Inflammatory macrophage treated with lipopolysaccharide for 4 hours (primary cell): ENCODE results near the gene NPHS1.

Experiments used
- DNase-seq: peaks from one replicate; pipeline ENCODE4 v3.0.0-alpha.2; 2020

NPHS1 gene

GRCh38 chr19:35872180-35872579, 19.9 kb upstream of the NPHS1 start:
- no peak for DNase-seq

- no peak for DNase-seq
These were observed 19.3 kb upstream of the NPHS1 start for GRCh38 chr19:35871611-35872010.

- DNase-seq = no peak
These were observed 18.5 kb upstream of the NPHS1 start for GRCh38 chr19:35870798-35871197.

DNA sequence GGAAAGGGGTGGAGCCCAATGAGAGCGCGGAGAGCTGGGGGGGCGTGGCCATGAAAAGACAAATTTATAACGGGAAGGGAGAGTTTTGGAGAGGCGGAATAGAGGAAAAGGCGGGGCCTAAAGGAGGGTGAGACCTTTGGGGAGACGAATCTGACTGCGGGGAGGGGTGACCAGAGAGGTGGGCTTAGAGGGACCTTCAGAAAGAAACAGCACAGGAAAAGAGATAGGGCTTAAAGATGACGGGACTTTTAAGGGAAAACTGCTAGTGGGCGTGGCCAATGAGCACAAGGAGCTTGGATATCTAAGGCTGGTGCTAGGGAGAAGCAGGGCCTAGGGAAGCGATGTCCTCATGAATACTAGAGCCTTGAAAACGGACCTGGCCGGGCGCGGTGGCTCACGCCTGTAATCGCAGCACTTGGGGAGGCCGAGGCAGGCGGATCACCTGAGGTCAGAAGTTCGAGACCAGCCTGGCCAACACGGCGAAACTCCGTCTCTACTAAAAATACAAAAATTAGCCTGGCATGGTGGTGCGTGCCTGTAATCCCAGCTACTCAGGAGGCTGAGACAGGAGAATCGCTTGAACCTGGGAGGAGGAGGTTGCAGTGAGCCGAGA, 17.9 kb upstream of the NPHS1 start:
- peak; percentile 69 for DNase-seq

- peak; percentile 79 for DNase-seq
These were observed 17.2 kb upstream of the NPHS1 start for GRCh38 chr19:35869327-35870123.

DNA sequence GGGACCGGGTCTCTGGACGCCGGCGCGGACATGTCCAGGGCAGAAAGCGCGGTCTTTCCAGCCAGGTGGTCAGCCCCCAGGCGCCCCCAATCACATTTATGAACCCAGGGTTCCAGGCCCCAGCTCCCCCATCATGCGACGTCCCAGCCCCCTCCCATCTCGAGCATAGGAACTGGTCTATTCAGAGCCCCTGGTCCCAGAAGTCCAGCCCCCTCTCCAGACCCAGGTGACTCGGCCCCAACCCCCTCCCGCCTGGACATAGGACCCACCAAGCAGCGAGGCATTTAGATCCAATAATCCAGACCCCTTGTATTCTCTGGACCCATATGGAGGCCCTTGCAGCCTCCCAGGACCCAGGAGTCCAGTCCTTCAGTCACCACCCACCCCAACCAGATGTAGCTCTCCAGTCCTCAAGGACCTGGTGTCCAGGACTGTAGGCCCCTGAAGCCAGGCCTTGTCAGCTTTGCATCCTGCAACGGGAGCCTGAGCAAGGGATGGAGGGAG, 16.6 kb upstream of the NPHS1 start:
- no peak for DNase-seq

DNA sequence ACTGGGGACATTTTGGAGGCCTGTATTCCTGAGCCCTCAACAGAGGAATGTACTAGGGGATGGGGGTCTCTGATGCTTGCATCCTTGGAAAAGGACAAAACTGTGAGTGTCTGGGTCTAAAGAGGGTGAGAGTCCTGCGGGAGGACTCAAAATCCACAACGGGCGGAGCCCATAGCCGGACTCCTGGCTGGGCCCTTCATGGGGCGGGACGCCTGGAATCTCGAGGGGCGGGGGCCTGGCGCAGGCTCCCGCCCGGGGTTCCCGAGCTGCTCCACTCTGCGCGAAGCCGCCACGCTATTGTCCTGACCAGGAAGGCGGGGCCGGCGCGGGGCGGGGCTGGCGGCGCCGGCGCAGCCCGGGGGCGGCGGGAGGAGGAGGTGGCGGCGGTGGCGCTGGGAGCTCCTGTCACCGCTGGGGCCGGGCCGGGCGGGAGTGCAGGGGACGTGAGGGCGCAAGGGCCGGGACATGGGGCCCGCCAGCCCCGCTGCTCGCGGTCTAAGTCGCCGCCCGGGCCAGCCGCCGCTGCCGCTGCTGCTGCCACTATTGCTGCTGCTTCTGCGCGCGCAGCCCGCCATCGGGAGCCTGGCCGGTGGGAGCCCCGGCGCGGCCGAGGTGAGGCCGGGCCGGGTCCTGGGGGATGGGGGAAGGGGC, 16.0 kb upstream of the NPHS1 start, which contains the start of gene APLP1:
Gene APLP1 (plus strand): TSS at position 403 of the 651 bp plus-strand sequence. CDS start 63 bp downstream, at position 466.
- DNase-seq = peak; percentile 41

DNA sequence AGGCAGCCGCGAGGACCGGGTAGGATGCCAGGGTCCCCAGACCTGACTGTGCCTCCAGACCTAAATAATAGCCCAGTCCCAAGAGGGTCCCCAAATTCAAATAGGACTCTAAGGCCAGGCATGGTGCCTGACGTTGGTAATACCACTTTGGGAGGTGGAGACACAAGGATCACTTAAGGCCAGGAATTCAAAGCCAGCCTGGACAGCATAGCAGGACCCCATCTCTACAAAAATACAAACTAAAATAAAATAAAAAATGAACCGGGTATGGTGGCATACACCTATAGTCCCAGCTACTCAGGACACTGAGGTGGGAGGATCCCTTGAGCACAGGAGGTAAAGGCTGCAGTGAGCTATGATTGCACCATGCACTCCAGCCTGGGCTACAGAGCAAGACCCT, 10.7 kb upstream of the NPHS1 start:
- no peak for DNase-seq

- DNase-seq = no peak
These were observed 10.2 kb upstream of the NPHS1 start for GRCh38 chr19:35862528-35862927.

- DNase-seq = no peak
These were observed 9.4 kb upstream of the NPHS1 start for GRCh38 chr19:35861640-35862160.

GRCh38 chr19:35860818-35861639, 8.7 kb upstream of the NPHS1 start:
- no peak for DNase-seq

GRCh38 chr19:35860436-35860817, 8.1 kb upstream of the NPHS1 start:
- DNase-seq = no peak

DNA sequence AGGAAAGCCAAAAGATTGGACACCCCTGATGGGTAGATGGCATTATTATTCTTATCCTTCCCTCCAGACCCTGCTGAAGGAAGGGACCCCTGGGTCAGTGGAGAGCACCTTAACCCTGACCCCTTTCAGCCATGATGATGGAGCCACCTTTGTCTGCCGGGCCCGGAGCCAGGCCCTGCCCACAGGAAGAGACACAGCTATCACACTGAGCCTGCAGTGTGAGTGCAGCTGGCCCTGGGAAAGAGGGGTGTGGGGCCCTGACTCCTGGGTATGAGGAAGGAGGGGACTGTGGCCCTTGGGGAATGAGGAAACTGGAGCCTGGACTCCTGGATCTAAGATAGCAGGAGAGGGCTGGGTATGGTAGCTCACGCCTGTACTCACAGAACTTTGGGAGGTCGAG, 7.1 kb upstream of the NPHS1 start:
- no peak for DNase-seq

- DNase-seq = no peak
These were observed 6.0 kb upstream of the NPHS1 start for GRCh38 chr19:35858311-35858710.

GRCh38 chr19:35856546-35857149, 4.3 kb upstream of the NPHS1 start, which contains the start of gene KIRREL2:
KIRREL2 (plus strand) TSS chr19:35856911; CDS start chr19:35857120, 209 bp downstream.
- no peak for DNase-seq

DNA sequence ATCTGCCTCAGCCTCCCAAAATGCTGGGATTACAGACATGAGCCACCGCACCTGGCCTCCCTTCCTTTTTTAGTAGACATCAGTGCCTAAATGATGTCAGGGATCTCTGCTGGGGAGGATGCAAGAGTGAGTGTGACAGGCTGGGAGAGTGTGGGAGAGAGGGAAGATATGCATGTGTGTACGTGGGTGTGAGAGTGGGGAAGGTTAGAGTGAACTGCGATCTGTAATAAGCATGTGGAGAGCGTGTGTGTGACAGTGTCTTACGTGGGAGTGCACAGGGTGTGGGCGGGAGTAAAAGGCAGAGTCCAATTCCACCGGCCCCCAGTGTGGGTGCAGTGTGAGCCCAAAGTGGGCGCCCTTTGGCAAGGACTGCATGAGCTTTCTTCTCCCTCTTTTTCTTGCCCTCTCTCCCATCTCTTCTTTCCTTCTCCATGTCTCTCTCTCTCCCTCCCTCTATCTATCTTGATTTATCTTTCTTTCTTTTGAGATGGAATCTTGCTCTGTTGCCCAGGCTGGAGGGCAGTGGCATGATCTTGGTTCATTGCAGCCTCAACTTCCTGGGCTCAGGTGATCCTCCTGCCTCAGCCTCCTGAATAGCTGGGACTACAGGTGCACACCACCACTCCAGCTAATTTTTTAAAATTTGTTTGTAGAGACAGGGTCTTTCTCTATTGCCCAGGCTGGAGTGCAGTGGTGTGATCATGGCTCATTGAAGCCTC, 893 bp upstream of the NPHS1 start:
- DNase-seq = no peak

GRCh38 chr19:35851213-35852028, 883 bp downstream of the NPHS1 start:
- DNase-seq = no peak

DNA sequence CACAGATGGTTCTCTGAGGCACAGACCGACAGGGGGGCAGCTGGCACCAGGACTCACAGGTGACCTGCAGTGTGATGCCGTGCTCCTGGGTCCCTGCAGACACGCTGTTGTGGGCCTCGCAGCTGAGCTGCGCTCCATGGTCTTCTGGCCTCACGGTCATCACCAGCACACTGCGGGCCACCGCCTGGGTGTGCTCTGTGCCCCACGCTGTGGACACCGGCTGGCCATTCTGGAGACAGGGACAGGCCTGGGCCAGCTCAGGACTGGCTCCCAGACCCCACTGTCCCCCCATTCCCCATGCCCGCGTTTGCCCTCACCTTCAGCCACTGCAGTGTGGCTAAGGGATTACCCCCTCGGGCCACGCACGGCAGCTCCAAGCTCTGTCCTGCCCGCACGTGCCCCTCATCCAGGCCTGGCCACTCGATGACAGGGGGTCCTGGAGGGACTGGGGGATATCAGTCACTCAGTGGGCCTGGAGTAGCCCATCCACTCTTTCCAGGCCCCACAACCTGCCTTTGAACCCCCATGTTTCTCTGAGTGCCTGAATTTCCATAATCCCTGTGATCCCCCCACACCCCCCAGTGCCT, 3.3 kb downstream of the NPHS1 start:
- DNase-seq = no peak

DNA sequence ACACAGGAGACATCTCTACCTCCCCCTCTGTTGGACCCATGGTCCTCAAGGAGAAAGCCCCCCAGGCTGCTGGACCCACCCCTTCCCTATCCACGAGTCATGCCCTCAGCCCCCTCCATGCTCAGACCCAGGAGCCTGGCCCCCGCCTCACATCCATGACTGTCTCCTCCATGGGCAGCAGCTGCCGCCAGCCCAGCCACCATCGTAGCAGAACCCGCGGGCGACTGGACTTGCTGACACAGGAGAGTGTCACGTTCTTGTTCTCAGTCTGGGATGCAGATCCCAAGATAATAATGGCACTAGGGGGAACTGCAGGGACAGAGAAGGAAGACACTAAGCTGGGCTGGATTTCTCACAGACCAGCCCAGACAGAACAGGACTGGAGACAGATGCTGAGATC, 3.8 kb downstream of the NPHS1 start:
- DNase-seq = no peak

DNA sequence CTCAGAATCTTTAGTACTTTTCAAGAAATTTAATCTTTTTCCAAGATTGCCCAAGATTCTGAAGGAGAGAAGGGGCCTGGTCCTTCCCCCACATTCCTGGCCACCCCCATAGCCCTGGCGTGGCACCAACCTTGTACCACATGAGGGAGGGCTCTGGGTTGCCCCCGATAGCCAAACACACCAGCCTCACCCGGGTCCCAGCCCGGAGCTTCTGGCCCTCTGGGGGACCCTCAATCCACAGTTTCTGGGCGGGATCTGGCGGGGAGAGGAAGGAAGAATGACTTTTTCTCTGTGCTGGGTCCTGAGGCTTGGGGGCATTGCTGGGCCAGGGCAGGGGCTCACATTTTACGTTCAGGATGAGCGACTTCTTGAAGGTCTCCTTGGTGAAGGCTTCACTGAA, 4.4 kb downstream of the NPHS1 start:
- DNase-seq = no peak
